Astrocyte (in vitro differentiated cells and primary cell): ENCODE results near the gene SOX13. TPM values are rescaled to one million over a fixed set of nuclear protein-coding genes. Genes with fewer than 3 reads are reported as not detected.

ENCODE experiments used
- DNase-seq: peaks from one replicate; pipeline ENCODE4 v3.0.0-alpha.2; 2010; ENCODE audit warnings: low read depth
- FAIRE-seq: peaks from 2 replicates; lab custom pipeline; 2011; peaks lifted over from hg19 to GRCh38; lab: Jason Lieb, UNC
- H2AFZ ChIP-seq: 2 replicates; pipeline ENCODE4 v1.6.0; 2012; ENCODE audit warnings: low read depth, low read length, inconsistent platforms
- H3K27ac ChIP-seq: 2 replicates; pipeline ENCODE4 v1.5.1; 2011; ENCODE audit warnings: low read depth, low read length, inconsistent platforms
- H3K27me3 ChIP-seq: 2 replicates; pipeline ENCODE4 v1.6.0; 2011; ENCODE audit warnings: low read length, inconsistent platforms; ENCODE audit not compliant: insufficient read depth
- H3K36me3 ChIP-seq: 2 replicates; pipeline ENCODE4 v1.5.1; 2011; ENCODE audit warnings: low read length, inconsistent platforms; ENCODE audit not compliant: insufficient read depth
- H3K4me1 ChIP-seq: 2 replicates; pipeline ENCODE4 v1.5.1; 2011; ENCODE audit warnings: low read length, inconsistent platforms; ENCODE audit not compliant: insufficient read depth
- H3K4me2 ChIP-seq: 2 replicates; pipeline ENCODE4 v1.6.0; 2012; ENCODE audit warnings: low read length, inconsistent platforms
- H3K4me3 ChIP-seq: 2 replicates; pipeline ENCODE4 v1.5.1; 2011; ENCODE audit warnings: low read depth, mild to moderate bottlenecking, low read length, inconsistent platforms; ENCODE audit not compliant: insufficient read depth
- H3K79me2 ChIP-seq: 2 replicates; pipeline ENCODE4 v1.6.0; 2012; ENCODE audit warnings: mild to moderate bottlenecking, low read length, inconsistent platforms; ENCODE audit not compliant: insufficient read depth
- H3K9ac ChIP-seq: 2 replicates; pipeline ENCODE4 v1.6.0; 2012; ENCODE audit warnings: mild to moderate bottlenecking, low read length, inconsistent platforms
- H3K9me3 ChIP-seq: 2 replicates; pipeline ENCODE4 v1.5.1; 2012; ENCODE audit warnings: low read depth, mild to moderate bottlenecking, low read length, inconsistent platforms; ENCODE audit not compliant: insufficient read depth
- H4K20me1 ChIP-seq: 2 replicates; pipeline ENCODE4 v1.6.0; 2012; ENCODE audit warnings: low read length, inconsistent platforms; ENCODE audit not compliant: insufficient read depth
- H3K27ac Mint-ChIP-seq: one replicate; pipeline ENCODE4 v1.8.0; 2021; ENCODE audit warnings: mild to moderate bottlenecking, mixed read lengths; ENCODE audit not compliant: unreplicated experiment
- H3K27me3 Mint-ChIP-seq: one replicate; pipeline ENCODE4 v1.8.0; 2021; ENCODE audit warnings: low read depth, mixed read lengths; ENCODE audit not compliant: unreplicated experiment
- H3K36me3 Mint-ChIP-seq: one replicate; pipeline ENCODE4 v1.8.0; 2021; ENCODE audit warnings: low read depth, mixed read lengths; ENCODE audit not compliant: unreplicated experiment
- H3K4me1 Mint-ChIP-seq: one replicate; pipeline ENCODE4 v1.8.0; 2021; ENCODE audit warnings: low read depth, mixed read lengths; ENCODE audit not compliant: unreplicated experiment
- H3K4me3 Mint-ChIP-seq: one replicate; pipeline ENCODE4 v1.8.0; 2021; ENCODE audit warnings: mild to moderate bottlenecking, moderate library complexity, mixed read lengths; ENCODE audit not compliant: unreplicated experiment
- H3K9me3 Mint-ChIP-seq: one replicate; pipeline ENCODE4 v1.8.0; 2021; ENCODE audit warnings: mild to moderate bottlenecking, mixed read lengths; ENCODE audit not compliant: unreplicated experiment
- EZH2 ChIP-seq: IDR thresholded peaks from 2 replicates; pipeline ENCODE4 v1.6.1; 2012; ENCODE audit warnings: mild to moderate bottlenecking, low read length, inconsistent platforms; ENCODE audit not compliant: insufficient read depth
- total RNA-seq: library from RNA; stranded (reverse); gene quantifications from 2 replicates; pipeline ENCODE4 v1.2.1, GENCODE V29; 2021
- TF ChIP-seq, protein P1 (sequence below): IDR thresholded peaks from 2 replicates; pipeline ENCODE4 v1.5.1; 2011; ENCODE audit warnings: low read depth, mild to moderate bottlenecking, inconsistent platforms, low read length, moderate library complexity; ENCODE audit not compliant: insufficient read depth

The SOX13 gene
- total RNA-seq, 1 donor from 2014 or later: 12.4 TPM

DNA sequence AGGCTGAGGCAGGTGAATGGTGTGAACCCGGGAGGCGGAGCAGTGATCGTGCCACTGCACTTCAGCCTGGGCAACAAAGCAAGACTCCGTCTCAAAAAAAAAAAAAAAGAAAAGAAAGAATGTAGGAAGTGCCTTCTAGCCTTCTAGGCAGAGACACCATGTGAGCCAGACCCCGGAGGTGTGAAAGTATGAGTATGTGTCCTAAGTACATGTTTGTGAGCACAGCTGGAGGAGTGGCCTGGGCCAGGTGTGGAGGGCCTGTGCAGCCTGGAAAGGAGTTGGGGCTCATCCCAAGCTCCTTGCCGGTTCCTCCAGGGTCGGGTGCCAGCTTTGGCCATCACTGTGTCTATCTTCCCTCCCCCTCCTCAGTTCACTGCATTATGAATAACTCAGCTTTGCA lies 13.0 kb downstream of the SOX13 start:
- Histone ChIP-seq H3K27me3 (no peaks in the 10 kb centered on the region), H3K4me1 (no peaks in the 10 kb centered on the region), H3K9me3 (no peaks in the 10 kb centered on the region), H3K9ac (no peak overlapping the region), H3K27ac (no peak overlapping the region), H3K36me3 (no peaks in the 10 kb centered on the region), H3K4me2 (no peak overlapping the region), H4K20me1 (no peaks in the 10 kb centered on the region), H2AFZ (no peak overlapping the region), H3K79me2 (no peaks in the 10 kb centered on the region), H3K4me3 (no peak overlapping the region)
- H3K4me1 Mint-ChIP-seq: peaks cover 3% of the 10 kb centered on the region
- no peak overlapping the region for H3K27ac Mint-ChIP-seq
- H3K27me3 Mint-ChIP-seq: no peaks in the 10 kb centered on the region
- DNase-seq (no peak), FAIRE-seq (no peak)
- no peaks in the 10 kb centered on the region for H3K9me3 Mint-ChIP-seq
- H3K4me3 Mint-ChIP-seq: no peak overlapping the region
- peaks cover 2% of the 10 kb centered on the region for H3K36me3 Mint-ChIP-seq
- TF ChIP-seq, protein P1, sequence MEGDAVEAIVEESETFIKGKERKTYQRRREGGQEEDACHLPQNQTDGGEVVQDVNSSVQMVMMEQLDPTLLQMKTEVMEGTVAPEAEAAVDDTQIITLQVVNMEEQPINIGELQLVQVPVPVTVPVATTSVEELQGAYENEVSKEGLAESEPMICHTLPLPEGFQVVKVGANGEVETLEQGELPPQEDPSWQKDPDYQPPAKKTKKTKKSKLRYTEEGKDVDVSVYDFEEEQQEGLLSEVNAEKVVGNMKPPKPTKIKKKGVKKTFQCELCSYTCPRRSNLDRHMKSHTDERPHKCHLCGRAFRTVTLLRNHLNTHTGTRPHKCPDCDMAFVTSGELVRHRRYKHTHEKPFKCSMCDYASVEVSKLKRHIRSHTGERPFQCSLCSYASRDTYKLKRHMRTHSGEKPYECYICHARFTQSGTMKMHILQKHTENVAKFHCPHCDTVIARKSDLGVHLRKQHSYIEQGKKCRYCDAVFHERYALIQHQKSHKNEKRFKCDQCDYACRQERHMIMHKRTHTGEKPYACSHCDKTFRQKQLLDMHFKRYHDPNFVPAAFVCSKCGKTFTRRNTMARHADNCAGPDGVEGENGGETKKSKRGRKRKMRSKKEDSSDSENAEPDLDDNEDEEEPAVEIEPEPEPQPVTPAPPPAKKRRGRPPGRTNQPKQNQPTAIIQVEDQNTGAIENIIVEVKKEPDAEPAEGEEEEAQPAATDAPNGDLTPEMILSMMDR: no peak
- TF ChIP-seq EZH2: no peak

DNA sequence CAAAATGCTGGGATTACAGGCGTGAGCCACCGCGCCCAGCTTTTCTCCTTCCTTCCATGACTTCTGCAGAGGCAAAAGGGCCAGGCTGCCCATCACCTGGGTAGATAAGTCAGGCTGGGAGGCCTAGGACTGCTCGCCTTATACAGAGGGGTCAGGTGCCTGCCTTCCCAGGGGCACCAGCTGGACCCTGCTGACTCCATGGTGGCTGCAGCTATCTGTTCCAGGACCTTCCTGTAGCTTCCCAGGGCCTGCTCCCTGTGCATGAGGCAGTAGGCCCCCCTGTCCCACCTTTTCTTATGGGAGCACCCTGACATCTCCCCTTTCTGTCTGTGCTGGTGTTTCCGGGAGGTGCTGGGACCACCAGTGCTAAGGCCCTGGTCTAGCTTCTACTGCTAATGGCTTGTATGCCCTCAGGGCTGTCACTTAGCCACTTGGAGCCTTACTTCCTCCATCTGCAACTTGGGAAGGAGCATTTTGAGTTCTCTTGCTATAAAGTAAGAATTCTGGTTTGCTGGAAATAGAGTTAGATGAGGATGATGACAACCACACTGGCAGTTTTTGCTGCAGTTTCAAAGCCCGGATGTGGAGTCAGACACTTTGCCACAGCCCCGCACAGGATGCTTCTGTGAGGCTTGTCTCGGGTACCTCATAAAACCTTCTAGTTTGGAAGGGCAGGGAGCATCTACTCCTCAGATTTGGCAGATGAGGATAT lies 14.4 kb downstream of the SOX13 start:
- no peak for DNase-seq
- no peaks in the 10 kb centered on the region for H3K9me3 ChIP-seq
- H3K4me2 ChIP-seq: no peak overlapping the region
- no peaks in the 10 kb centered on the region for H3K27me3 ChIP-seq
- TF ChIP-seq, protein P1: no peak
- TF ChIP-seq EZH2: no peak
- no peak overlapping the region for H3K4me3 Mint-ChIP-seq
- no peak overlapping the region for H3K4me3 ChIP-seq
- peaks cover 1% of the 10 kb centered on the region for H3K4me1 Mint-ChIP-seq
- H3K27ac ChIP-seq: no peak overlapping the region
- H3K79me2 ChIP-seq: no peaks in the 10 kb centered on the region
- H2AFZ ChIP-seq: no peak overlapping the region
- no peaks in the 10 kb centered on the region for H3K4me1 ChIP-seq
- no peaks in the 10 kb centered on the region for H3K27me3 Mint-ChIP-seq
- FAIRE-seq: no peak
- no peaks in the 10 kb centered on the region for H3K9me3 Mint-ChIP-seq
- peaks cover 7% of the 10 kb centered on the region for H4K20me1 ChIP-seq
- H3K36me3 ChIP-seq: no peaks in the 10 kb centered on the region
- H3K9ac ChIP-seq: no peak overlapping the region
- no peak overlapping the region for H3K27ac Mint-ChIP-seq
- peaks cover 4% of the 10 kb centered on the region for H3K36me3 Mint-ChIP-seq

DNA sequence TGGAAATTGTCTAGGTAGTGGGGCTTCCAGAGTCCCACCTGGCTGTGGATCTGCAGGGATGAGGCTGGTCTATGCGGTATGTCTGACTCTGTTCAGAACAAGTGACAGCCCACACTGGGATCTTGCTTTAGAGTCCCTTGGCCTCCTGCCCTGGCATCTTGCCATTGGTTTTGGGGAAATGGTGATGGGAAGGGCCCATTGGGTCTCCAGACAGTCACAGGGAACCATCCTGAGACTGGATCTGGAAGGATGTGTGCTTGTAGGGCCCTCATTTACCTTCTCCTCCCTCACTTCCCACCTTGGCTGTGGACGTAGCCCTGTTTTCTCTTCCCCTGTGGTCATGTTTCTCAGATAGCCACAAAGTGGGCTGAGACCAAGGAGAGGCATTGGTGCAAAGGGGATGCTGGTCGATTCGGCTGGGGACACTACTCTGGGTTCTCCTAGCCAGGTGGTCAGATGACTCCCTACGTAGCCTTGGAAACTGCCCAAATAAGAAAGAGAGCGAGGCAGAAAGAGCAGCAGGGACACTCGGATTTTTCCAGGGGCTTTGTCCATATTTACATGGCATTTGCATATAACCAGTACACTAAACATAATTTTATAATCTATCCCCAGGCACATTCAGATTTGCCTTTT lies 15.1 kb downstream of the SOX13 start:
- peaks cover 1% of the 10 kb centered on the region for H3K4me1 Mint-ChIP-seq
- H2AFZ ChIP-seq: no peak overlapping the region
- no peak overlapping the region for H3K4me3 Mint-ChIP-seq
- H3K9me3 ChIP-seq: no peaks in the 10 kb centered on the region
- no peak overlapping the region for H3K9ac ChIP-seq
- FAIRE-seq (no peak), DNase-seq (no peak)
- H3K4me1 ChIP-seq: no peaks in the 10 kb centered on the region
- H3K9me3 Mint-ChIP-seq: no peaks in the 10 kb centered on the region
- no peaks in the 10 kb centered on the region for H3K79me2 ChIP-seq
- H3K27me3 Mint-ChIP-seq: no peaks in the 10 kb centered on the region
- H4K20me1 ChIP-seq: peaks cover 7% of the 10 kb centered on the region
- peaks cover 4% of the 10 kb centered on the region for H3K36me3 Mint-ChIP-seq
- no peak for TF ChIP-seq EZH2
- TF ChIP-seq, protein P1: no peak
- H3K27me3 ChIP-seq: no peaks in the 10 kb centered on the region
- H3K4me2 ChIP-seq: no peak overlapping the region
- H3K4me3 ChIP-seq: no peak overlapping the region
- H3K27ac ChIP-seq: no peak overlapping the region
- H3K36me3 ChIP-seq: no peaks in the 10 kb centered on the region
- H3K27ac Mint-ChIP-seq: no peak overlapping the region
